HEK293T (cell line): ENCODE data around the gene LETMD1.

Experiments used
- ARNT ChIP-seq: fragments of 450-650 bp; IDR thresholded peaks from 2 replicates; pipeline ENCODE4 v1.6.1; 2017; ENCODE audit warnings: mild to moderate bottlenecking
- ELF4 ChIP-seq: fragments of 450-650 bp; IDR thresholded peaks from 2 replicates; pipeline ENCODE4 v1.6.1; 2017; ENCODE audit warnings: antibody characterized with exemption
- FOXK2 ChIP-seq: fragments of 450-650 bp; IDR thresholded peaks from 2 replicates; pipeline ENCODE4 v1.6.1; 2016; ENCODE audit warnings: mild to moderate bottlenecking
- FOXM1 ChIP-seq: fragments of 450-650 bp; IDR thresholded peaks from 2 replicates; pipeline ENCODE4 v1.6.1; 2017; ENCODE audit warnings: mild to moderate bottlenecking, borderline replicate concordance
- HDGF ChIP-seq: fragments of 450-650 bp; IDR thresholded peaks from 2 replicates; pipeline ENCODE4 v1.6.1; 2017; ENCODE audit warnings: antibody characterized with exemption, borderline replicate concordance
- NFRKB ChIP-seq: fragments of 450-650 bp; IDR thresholded peaks from 2 replicates; pipeline ENCODE4 v1.6.1; 2016; ENCODE audit warnings: mild to moderate bottlenecking, moderate library complexity
- SP1 ChIP-seq: fragments of 450-650 bp; IDR thresholded peaks from 2 replicates; pipeline ENCODE4 v1.6.1; 2017
- SUZ12 ChIP-seq: fragments of 450-650 bp; IDR thresholded peaks from 2 replicates; pipeline ENCODE4 v1.6.1; 2016; ENCODE audit warnings: mild to moderate bottlenecking
- TARDBP ChIP-seq: fragments of 450-650 bp; IDR thresholded peaks from 2 replicates; pipeline ENCODE4 v1.6.1; 2016
- ZNF384 ChIP-seq: fragments of 450-650 bp; IDR thresholded peaks from 2 replicates; pipeline ENCODE4 v1.6.1; 2016

- TF ChIP-seq ZNF384 (no peak), ARNT (no peak), ELF4 (no peak), SP1 (no peak), FOXM1 (no peak), FOXK2 (no peak), HDGF (no peak), NFRKB (no peak), TARDBP (no peak), SUZ12 (no peak)
Observed at GRCh38 chr12:51004504-51004903, 43.6 kb upstream of the LETMD1 start.
